GM18858 (cell line): ENCODE data around the gene AEBP2.
"Not testable (repeated sequence)": the region's sequence is repeated elsewhere in the genome, so short reads cannot be mapped to it uniquely, and the experiment has no call there.

ENCODE experiments used
- ATAC-seq: cut with Tn5 transposase; IDR thresholded peaks from one replicate; pipeline ENCODE4 v1.9.1; 2021; ENCODE audit not compliant: unreplicated experiment

The AEBP2 gene

DNA sequence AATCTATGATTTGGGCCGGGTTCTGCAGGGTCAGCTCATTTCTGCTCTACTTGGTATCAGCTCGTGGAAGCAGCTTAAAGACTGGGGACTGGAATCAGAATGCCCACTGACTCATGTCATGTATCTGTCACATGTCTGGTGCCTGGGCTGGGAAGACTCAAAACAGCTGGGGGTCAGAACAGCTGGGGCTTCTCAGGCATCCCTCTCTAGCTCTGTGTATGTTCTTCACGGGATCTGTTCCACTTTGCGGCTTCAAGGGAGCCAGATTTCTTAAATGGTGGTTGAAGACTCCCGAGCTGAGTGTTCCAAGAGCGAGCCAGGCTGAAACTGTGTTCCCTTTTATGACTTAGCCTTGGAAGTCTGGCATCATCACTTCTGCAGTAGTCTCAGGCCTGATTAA is 11.9 kb downstream of the AEBP2 start:
- no peak for ATAC-seq

DNA sequence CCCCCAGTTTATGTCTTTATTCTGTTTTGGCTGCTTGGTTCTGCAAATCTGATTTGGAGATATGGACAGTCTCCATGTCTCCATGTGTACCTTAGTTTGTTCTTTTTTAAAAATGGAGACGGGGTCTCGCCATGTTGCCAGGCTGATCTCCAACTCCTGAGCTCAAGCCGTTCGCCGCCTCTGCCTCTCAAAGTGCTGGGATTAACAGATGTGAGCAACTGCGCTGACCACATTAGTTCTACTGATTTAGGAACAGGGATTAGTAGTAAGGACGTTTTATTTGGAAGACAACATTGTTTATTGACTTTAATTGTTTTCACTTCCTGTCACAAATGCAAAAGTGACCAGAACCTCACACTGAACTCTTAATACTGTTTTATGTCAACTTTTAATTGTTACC is 14.7 kb downstream of the AEBP2 start:
- no peak for ATAC-seq

DNA sequence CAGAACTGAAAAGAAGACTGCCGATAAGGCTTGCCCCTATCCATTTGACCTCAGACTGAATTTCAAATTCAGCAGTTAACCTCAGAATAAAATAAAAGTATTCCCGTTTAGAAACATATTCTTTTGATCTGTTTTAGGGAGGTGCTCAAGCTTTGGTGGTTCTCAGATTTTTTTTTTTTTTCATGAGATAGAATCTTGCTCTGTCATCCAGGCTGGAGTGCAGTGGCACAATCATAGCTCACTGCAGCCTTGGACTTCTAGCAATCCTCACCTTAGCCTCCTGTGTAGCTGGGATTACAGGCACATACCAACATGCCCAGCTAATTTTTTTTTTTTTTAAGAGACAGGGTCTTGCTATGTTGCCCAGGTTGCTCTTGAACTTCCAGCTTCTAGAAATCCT is 15.5 kb downstream of the AEBP2 start:
- no peak for ATAC-seq

DNA sequence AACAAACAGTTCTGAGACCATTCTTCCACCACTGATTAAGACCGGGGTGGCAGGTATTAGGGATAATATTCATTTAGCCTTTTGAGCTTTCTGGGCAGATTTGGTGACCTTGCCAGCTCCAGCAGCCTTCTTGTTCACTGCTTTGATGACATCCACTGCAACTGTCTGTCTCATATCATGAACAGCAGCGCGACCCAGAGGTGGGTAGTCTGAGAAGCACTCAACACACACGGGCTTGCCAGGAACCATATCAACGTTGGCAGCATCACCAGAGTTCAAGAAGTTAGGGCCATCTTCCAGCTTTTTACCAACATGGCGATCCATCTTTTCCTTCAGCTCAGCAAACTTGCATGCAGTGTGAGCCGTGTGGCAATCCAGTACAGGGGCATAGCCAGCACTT is 16.9 kb downstream of the AEBP2 start:
- no peak for ATAC-seq

DNA sequence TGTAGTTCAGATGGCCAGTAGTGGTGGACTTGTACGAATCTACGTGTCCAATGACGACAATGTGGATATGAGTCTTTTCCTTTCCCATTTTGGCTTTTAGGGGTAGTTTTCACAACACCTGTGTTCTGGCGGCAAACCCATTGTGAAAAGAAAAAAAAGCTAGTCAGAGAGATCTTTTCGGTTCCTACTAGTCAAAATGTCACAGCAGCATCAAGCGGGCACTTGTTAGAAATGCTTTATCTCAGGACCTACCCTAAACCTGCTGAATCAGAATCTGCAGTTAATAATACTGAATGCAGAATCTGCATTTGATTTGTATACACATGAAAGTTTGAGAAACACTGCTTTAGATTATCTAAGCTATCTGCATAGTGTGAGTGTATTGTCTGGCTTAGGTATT is 18.3 kb downstream of the AEBP2 start:
- no peak for ATAC-seq

DNA sequence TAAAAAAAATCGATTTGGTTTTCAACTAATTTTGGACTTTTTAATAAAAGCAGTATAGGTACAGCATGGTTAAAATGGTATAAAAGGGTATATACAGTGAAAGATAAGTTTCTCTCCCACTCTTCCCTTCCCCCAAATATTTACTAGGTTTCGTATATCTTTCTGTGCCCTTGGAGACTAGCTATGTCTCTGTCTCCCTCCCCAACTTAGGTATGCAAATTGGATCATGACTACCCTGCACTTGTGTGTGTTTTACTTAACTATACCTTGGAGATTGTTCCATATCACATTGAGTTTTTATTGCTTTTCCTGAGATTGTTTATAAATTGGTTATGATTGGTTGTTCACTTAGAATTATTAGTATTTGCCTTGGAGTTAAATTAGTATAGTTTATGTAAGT is 19.4 kb downstream of the AEBP2 start:
- no peak for ATAC-seq

DNA sequence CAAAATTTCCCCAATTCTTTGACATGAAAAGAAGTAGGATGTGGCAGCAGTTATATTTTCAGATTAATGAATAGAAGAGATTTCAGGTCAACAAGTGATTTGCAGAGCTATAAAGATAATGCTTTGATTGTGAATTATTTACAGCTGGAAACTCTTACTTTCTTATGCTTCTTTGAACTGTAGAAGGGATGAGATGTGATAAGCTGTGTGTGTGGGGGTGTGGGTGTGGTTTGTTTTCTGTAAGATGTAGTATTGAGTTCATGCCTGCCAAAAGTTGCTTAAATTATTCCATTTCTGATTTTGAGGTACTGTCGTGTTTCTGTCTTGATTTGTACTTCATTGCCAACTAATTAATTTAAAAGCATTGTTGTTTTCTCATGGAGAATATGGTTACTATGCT is 22.7 kb downstream of the AEBP2 start:
- no peak for ATAC-seq

DNA sequence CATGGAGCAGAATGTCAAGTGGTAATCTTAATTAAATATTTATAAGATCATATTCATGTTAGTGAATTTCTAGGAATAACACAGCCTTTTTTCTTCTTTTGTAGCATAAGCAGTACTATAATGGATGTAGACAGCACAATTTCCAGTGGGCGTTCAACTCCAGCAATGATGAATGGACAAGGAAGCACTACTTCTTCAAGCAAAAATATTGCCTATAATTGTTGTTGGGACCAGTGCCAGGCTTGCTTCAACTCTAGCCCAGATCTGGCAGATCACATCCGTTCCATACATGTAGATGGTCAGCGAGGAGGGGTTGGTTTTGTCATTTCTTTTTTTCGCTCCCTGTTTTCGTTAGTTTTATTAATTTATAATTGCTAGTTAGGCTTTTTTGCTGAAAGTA is 23.1 kb downstream of the AEBP2 start:
- ATAC-seq: no peak

DNA sequence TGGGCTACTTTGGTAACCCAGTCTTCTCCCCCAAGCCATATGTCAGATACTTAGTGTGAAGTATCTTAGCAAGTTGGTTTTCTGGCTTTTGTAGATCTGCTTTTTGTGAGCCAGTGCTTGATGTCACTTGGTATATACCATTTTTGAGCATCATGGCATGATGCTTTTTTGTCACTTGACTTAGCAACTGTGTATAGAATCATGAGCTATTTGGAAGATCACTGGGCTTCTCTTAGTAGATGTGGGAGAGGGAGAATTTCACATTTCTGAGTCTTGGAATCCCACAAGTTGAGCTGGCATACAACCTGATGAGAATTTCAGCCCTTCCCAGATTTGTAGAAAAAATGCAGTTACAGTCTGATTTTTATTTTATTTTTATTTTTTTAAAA is 24.9 kb downstream of the AEBP2 start:
- no peak for ATAC-seq

DNA sequence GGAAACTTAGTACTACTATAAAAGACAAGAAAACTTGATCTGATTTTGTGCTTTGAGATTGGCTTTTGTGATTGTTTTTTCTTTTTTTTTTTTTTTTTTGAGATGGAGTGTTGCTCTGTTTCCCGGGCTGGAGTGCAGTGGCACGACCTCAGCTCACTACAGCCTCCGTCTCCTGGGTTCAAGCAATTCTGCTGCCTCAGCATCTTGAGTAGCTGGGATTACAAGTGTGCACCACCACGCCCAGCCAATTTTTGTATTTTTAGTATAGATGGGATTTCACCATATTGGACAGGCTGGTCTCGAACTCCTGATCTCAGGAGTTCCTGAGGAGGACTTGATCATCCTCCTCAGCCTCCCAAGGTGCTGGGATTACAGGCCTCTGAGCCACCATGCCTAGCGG is 26.4 kb downstream of the AEBP2 start:
- ATAC-seq: no peak

DNA sequence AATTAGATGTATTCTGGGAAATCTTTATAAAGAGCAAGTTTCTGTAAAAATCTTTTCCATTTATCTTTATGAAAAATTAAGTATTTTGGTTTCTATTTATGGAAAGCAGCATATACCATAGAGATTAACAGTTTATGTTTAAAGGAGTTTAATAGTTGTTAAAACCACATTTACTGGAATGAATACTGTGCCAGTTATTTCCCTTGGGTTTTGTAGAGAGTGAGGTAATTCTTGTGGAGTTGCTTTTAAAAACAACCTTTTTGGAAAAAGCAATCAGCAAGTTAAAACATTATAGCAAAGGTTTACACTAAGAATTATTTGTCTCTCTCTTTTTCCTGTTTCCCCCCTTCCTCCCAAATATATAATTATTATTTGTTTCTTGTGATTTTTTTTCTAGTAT is 34.9 kb downstream of the AEBP2 start:
- ATAC-seq: no peak

DNA sequence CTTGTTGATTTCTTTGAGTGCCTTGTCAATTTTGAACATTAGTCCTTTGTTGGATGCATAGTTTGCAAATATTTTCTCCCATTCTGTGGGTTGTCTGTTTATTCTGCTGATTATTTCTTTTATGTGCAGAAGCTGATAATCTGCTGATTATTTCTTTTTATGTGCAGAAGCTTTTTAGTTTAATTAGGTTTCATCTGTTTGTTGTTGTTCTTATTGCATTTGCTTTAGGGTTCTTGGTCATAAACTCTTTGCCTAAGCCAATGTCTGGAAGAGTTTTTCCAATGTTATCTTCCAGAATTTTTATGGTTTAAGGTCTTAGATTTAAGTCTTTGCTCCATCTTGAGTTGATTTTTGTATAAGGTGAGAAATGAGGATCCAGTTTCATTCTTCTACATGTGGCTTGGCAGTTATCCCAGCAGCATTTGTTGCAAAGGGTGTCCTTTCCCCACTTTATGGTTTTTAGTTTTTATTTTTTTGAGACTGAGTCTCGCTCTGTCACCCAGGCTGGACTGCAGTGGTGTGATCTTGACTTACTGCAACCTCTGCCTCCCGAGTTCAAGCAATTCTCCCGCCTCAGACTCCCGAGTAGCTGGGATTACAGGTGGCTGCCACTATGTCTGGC is 36.7 kb downstream of the AEBP2 start:
- not testable (repeated sequence) for ATAC-seq

DNA sequence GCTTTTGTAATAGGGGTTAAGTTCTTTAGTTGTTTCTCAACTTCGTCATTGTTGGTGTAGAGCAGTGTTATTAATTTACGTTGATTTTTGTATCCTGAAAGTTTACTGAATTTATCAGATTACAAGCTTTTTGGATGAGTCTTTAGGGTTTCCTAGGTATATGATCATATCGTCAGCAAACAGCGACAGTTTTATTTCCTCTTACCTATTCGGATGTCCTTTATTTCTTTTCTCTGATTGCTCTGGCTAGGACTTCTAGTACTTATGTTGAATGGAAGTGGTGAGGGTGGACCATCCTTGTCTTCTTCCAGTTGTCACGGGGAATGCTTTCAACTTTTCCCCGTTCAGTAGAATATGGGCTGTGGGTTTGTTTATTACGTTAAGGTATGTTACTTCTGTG is 37.8 kb downstream of the AEBP2 start:
- no peak for ATAC-seq

DNA sequence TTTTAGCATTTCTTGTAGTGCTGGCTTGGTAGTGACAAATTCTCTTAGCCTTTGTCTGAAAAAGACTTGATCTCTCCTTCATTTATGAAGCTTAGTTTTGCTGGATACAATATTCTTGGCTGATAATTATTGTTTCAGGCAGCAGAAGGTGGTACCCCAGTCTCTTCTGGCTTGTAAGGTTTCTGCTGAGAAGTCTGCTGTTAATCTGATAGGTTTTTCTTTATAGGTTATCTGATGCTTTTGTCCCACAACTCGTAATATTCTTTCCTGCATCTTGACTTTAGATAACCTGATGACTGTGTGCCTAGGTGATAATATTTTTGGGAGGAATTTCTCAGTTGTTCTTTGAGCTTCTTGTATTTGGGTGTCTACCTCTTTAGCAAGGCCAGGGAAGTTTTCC is 41.2 kb downstream of the AEBP2 start:
- no peak for ATAC-seq

DNA sequence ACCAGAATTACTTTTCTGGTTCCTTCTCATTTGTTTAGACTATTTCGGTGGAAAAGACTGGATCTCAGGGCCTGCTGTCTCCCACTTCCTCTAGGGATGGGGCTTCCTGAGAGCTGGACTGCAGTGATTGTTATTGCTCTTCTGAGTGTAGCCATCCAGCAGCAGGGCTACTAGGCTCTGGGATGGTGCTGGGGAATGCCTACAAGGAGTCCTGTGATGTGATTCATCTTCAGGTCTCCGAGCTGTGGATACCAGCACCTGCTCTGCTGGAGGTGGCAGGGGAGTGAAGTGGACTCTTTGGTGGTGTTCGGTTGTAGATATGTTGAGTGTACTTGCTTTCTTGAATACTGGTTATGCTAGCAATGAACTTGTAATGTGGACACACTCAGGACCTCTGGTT is 42.7 kb downstream of the AEBP2 start:
- no peak for ATAC-seq

DNA sequence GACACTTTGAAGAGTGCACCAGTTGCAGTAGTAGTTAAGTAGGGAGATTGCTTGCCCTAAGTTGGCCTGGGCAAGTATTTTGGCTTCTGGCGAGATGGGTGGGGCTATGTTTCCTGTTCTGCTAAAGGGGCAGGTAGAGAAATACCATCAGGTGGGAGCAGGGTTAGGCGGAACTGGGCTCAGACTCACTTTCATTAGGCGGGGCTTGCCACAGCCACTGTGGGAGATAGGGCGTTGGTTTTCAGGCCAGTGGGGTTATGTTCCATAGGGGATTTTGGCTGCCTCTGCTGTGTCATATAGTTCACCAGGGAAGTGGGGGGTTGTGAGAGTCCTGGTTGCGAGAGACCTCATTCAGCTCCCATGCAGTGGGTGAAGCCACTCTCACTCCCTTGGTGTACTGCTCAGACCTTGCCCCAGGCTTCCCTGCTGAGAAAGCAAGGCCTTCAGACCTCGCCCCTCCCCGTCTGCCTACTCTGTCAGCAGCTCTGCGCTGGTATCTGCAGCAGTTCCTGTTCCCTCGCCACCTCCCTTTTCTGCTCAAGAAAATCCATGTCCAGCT is 43.3 kb downstream of the AEBP2 start:
- peak; percentile 90 for ATAC-seq

DNA sequence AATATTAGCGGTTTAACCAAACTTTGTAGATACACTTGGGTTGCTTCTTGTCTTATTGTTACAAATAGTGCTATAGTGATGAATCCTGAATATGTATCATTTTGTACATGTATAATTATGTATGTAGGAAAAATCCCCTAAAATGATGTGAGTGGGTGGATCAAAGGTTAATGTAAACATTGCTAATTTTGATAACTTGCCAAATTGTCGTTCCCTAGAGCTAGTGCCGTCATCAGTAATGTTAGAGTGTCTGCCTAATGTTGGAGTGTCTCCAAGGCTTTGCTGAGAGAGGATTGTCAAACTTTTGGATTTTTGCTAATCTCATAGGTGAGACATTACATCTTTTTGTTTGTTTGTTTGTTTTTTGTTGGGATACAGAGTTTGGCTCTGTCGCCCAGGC is 44.4 kb downstream of the AEBP2 start:
- ATAC-seq: no peak

DNA sequence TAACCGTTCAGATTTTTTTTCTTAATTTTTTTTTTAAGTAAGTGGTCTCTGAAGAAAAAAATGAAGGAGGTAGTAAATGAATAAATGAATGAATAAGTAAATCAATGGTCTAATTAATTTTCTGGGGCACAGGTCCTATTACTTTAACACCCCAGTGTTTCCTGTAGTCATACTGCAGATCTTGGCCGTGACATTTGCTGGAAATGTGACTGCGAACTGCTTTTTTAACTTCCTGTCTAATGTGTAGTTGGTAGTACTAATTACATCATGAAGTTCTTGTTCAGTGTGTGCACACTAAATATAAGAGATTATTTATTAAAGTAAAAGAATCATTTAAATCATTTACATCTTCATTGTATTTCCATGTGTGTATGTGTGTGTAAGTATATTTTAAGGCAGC is 45.4 kb downstream of the AEBP2 start:
- no peak for ATAC-seq

DNA sequence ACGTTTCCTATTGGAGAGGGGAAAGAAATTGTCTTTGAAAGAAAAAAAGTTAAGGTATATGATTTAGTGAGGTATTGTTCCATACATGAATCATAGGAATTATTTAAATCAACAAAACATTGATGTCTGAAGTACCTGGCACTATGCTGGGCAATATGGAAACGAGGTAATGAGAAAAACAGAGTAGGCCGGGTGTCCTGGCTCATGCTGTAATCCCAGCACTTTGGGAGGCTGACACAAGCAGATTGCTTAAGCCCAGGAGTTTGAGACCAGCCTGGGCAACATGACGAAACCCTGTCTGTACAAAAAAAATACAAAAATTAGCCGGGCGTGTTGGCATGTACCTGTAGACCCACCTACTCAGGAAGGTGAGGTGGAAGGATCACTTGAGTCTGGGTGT is 45.9 kb downstream of the AEBP2 start:
- no peak for ATAC-seq

DNA sequence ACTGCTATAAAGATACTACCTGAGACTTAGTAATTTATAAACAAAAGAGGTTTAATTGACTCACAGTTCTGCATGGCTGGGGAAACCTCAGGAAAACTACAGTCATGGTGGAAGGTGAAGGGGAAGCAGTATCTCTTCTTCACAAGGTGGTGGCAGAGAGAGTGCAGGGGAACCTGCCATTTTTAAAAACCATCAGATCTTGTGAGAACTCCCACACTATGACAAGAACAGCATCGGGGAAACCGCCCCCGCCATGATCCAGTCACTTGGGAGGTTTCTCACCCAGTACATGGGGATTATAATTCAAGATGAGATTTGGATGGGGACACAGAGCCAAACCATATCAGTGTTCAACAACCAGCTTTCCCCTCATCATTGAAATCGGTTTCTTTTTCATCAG is 49.9 kb downstream of the AEBP2 start:
- no peak for ATAC-seq

DNA sequence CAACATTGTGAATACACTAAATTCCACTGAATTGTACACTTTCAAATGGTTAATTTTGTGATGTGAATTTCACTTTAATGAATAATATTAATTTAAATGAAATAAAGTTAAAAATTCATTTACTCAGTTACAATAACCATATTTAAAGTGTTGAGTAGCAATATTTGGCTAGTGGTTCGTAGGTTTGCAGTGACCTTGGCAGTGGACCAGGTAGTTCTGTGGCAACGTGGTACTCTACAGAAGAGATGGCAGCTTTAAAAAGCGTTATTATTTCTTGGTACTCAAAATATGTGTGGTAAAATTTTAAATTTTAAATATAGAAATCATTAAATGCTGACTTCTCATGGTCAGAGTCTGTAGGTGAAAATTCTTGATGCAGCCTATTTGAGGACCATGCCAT is 51.6 kb downstream of the AEBP2 start:
- ATAC-seq: no peak

DNA sequence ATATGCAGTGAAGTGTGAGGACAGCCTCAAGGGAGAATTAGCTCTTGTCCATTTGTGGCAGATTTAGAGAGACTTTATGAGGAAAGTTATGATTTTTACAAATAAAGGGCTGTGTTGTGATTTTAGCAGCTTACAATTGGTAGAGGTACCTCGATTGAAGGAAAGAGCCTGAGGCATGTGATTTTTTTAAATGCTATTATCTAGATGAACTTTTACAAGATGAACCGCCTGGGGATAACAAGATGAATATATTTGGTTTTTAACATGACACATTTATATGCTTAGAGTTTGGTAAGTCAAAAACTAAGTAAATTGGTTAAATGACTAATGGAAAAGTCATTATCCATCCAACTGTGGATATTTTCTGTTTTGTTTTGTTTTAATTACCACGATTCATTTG is 52.6 kb downstream of the AEBP2 start:
- ATAC-seq: no peak

DNA sequence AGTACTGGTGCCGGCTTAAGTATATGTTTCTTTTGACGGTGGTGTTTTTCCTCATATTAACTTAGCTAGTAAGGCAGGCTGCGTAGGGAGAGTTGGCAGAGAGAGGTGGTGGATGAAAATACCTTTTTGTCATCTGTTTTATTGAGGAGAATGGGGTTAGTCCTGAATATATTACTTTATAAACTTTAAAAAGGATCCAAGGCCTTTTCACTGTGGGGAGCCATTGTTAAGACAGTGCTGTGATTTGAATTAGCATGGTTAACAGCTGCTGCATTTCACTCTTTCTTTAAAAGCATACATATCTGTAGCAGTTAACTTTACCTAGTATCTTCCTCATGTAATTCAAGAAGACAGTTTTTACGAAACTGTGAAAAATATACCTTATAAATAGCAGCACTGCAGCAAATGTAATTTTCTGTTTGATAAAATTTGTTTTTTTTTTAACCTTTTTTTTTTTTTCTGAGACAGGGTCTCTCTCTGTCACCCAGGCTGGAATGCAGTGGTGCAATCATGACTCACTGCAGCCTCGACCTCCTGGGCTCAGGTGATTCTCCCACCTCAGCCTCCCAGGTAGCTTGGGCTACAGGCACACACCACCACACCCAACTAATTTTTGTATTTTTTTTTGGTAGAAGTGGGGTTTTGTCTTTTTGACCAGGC is 57.1 kb downstream of the AEBP2 start:
- no peak for ATAC-seq
